ENCODE measurements around the gene CLPSL1. TPM values are rescaled to one million over a fixed set of nuclear protein-coding genes. Genes with fewer than 3 reads are reported as not detected.
A peak's percentile ranks its signal among the peaks of the same experiment; 100 is the strongest.
"Not testable (repeated sequence)": the region's sequence is repeated elsewhere in the genome, so short reads cannot be mapped to it uniquely, and the experiment has no call there.

CLPSL1 gene, protein sequence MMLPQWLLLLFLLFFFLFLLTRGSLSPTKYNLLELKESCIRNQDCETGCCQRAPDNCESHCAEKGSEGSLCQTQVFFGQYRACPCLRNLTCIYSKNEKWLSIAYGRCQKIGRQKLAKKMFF
- total RNA-seq, result not detected in 2 replicates

- DNase-seq (ENCODE audit: low read depth), result no peak
Observed at GRCh38 chr6:35780719-35781118, at the start of gene CLPSL1. TSS of gene CLPSL1 (plus strand) at chr6:35781019. CDS start at chr6:35781111, 92 bp downstream.

- peak; percentile 67 for DNase-seq (ENCODE audit: low read depth)
Observed at GRCh38 chr6:35731414-35731735, 49.4 kb upstream of the CLPSL1 start.

DNA sequence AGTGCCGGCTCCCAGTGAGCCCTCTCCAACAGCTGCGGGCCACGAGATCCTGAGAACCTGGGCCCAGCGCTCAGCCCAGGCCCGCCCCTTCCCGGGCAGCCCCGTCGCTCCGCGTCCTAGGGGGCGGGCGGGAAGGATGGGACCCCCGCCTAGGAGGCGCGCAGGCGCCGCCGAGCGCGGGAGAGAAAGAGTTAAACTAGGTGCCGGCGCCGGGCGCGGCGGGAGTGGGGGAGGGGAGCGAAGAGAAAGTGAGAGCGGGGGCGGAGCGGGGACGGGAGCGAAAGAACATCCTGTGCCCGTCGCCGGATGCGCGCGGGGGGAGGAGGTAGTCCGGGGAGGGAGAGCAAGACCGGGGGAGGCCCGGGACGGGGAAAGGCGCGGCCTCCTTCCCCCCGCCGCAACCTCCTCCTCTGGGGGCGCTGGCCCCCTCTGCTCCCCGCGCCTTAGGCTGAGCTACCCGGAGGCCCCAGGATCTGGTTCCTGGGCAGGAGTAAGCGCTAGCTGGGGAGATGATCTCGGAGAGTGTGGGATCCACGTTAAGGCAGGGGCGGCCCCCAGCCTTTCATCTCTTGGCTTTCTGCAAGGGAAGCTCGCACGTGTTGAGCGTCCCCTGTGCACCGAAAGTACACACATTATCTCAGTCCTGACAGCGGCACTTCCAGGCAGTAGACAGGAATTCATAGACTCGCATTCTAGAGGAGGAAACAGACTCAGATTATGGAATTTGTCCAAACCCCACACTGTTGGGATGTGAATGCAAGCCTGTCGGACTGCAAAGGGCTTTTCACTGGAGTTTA is 48.9 kb upstream of the CLPSL1 start:
- peak; percentile 82 for DNase-seq (ENCODE audit: low read depth)

GRCh38 chr6:35733633-35734032 is 47.2 kb upstream of the CLPSL1 start:
- DNase-seq (ENCODE audit: low read depth), result no peak

DNA sequence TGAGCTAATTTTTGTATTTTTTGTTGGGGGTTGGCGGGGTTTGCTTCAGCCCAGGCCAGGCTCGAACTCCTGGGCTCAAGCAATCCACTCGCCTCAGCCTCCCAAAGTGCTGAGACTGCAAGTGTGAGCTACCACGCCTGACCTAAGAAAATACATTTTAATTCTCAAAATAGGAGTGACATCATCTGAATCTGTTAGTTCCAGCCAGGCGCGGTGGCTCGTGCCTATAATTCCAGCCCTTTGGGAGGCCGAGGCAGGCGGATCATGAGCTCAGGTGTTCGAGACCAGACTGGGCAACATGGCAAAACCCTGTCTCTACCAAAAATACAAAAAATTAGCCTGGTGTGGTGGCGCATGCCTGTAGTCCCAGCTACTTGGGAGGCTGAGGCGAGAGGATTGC is 46.5 kb upstream of the CLPSL1 start:
- DNase-seq (ENCODE audit: low read depth), result not testable (repeated sequence)

DNA sequence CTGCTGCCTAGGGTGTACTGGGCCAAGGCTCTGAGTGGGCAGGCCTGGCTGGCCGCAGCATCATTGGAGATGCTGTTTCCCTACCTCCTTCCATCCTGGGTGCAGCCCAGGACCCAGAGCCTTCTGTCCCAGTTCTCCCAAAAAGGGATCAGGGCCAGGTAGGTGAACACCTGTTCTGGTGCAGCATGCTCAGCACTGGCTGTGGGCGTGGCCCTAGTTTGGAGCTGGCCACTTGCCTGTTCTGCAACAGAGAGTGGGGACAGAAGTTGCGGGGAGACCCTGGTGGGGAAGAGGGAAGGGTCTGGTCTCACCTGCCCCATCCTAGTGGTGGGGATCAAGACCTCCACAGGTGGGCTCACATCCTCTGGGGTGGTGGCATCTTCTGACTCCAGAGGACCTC is 45.4 kb upstream of the CLPSL1 start:
- no peak for DNase-seq (ENCODE audit: low read depth)

DNA sequence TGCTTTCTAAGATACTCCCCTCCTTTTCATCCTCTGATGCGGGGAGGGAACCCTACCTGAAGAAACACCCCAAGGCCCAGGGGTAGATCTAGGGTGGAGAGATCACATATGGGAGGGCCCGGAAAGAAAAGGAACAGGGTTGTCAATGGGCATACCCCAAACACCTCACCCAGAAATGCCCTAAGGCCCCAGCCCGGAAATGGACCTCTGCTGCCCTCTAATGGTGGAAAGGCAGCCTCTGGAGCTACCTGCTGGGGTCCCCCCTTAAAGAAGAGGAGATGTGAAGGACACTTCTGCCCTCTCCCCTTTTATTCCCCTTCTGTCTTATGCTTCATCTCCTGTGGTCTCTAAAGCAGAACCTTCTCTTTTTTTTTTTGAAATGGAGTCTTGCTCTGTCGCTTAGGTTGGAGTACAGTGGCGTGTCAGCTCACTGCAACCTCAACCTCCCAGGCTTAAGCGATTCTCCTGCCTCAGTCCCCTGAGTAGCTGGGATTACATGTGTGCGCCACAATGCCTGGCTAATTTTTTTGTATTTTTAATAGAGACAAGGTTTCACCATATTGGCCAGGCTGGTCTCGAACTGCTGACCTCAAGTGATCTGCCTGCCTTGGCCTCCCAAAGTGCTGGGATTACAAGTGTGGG is 44.4 kb upstream of the CLPSL1 start:
- DNase-seq (ENCODE audit: low read depth), result peak; percentile 33

DNA sequence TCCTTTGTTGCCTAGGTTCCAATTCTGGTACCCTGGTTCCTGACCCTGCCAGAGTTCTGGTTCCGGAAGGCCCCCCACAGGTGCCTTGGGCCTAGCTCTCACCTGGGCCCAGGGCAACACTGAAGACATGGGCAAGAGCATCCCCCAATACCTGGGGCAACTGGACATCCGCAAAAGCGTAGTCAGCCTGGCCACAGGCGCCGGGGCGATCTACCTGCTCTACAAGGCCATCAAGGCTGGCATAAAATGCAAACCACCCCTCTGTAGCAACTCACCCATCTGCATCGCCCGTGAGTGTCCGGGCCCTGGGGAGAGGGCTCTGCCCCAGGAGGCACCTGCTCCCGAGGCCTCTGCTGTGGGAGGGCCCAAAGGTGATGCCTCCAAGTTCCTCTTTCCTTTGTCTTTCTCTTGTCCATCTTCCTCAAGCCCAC is 43.8 kb upstream of the CLPSL1 start, which contains the start of gene ARMC12:
TSS of gene ARMC12 (plus strand) at position 51 of the 431 bp plus-strand sequence. CDS start at position 128, 77 bp downstream.
- DNase-seq (ENCODE audit: low read depth), result no peak

- DNase-seq (ENCODE audit: low read depth), result peak; percentile 84
Observed at GRCh38 chr6:35737413-35738211, 43.2 kb upstream of the CLPSL1 start.

GRCh38 chr6:35739645-35740524 is 40.9 kb upstream of the CLPSL1 start:
- no peak for DNase-seq (ENCODE audit: low read depth)

DNA sequence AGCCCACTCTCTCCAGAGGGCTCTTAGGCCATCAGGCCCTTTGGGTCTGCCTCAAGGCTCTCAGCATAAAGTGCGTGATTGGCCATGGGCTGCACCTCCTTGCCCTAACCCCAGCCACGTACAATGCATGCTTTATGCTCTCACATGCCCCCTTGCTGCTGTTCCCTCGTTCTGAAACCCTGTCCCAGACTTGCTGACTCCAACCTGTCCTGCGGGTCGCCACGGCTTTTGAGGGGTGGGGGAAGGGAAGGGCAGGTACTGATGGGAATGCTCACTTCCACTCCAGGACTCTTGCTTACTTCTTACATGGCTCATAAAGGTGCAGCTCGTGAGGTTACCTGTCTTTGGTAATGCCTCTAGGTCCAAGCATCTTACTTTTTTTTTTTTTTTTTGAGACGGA is 38.0 kb upstream of the CLPSL1 start:
- no peak for DNase-seq (ENCODE audit: low read depth)

DNA sequence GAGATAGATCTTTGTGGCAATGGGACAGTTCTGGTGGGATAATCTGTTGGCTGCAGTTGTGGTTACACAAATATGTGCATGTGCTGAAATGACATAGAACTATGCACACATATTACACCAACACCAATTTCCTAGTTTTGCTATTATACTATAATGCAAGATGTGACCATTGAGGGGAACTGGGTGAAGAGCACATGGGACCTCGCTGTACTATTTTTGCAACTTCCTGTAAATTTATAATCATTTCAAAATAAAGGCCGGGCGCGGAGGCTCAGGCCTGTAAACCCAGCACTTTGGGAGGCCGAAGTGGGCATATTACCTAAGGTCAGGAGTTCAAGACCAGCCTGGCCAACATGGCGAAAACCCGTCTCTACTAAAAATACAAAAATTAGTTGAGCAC is 35.3 kb upstream of the CLPSL1 start:
- DNase-seq (ENCODE audit: low read depth), result no peak

DNA sequence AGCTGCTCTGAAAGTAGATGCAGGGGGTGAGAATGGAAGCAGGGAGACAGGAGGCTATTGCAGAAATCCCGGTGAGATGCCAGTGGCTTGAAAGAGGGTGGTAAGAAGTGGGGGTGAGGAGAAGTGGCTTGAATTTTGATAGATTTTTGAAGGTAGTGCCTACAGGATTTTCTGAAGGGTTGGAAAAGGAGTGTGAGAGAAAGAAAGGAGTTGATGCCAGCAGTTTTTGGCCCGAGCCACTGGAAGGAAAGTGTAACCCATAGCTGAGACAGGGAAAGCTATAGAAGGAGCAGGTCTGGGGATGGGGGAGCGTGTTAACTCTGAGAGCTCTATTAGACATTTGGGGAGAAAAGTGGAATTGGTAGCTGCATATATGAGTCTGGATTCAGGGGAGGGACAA is 34.3 kb upstream of the CLPSL1 start:
- no peak for DNase-seq (ENCODE audit: low read depth)

DNA sequence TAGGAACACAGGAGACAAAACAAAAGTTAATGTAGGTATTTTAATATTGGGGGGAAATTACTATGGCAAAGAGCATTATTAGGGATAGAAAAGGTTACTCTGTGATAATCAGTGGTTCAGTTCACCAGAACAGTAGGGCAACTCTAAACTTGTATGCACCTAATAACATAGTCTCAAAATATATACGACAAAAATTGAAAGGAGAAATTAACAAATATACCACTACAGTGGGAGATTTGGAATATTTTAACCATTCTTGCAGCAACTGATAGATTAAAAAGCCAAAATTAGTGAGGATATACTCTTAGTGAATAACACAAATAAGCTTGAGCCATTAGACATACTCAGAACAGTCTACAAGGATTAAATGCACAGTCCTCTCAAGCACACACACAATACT is 32.9 kb upstream of the CLPSL1 start:
- no peak for DNase-seq (ENCODE audit: low read depth)

- no peak for DNase-seq (ENCODE audit: low read depth)
Observed at GRCh38 chr6:35750557-35750956, 30.3 kb upstream of the CLPSL1 start.

- no peak for DNase-seq (ENCODE audit: low read depth)
Observed at GRCh38 chr6:35751594-35751993, 29.2 kb upstream of the CLPSL1 start.

GRCh38 chr6:35752330-35752729 is 28.5 kb upstream of the CLPSL1 start:
- DNase-seq (ENCODE audit: low read depth), result no peak

DNA sequence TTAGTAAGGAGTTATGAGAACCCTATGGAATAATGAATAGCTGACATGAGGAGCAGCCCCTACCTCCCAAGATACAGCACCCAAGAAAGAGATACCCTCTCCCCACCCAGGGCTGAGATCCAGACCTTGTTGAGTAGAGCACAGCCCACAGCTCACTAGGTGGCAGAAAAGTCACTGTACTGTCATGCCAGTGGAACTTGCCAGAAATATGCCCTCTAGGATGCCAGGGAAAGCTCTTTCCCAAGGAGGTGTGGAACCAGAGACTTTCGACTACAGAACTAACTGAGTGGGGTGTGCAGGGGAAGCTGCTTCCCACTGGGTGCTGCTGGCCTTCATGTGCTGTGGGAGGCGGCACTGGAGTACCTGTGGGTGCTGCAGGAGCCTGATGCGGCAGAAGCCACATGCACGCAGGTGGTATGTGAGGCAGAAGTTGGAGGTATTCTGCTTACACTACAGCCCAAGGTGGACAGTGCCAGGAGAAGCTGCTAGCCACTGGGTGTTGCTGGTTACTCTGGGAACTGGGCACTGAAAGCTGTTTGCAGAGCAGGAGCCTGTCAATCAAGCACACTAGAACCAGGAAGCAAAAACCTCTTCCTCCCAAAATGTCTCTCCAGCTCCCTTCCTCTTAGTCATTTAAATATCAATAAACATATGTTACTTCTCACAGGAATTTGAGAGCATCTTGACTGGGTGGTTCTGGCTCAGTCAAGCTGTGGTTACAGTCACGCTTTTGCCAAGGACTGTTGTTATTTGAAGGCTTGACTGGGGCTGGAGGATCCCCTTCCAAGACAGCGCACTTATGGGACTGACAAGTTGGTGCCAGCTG is 26.2 kb upstream of the CLPSL1 start:
- peak; percentile 18 for DNase-seq (ENCODE audit: low read depth)

GRCh38 chr6:35755278-35755924 is 25.4 kb upstream of the CLPSL1 start:
- DNase-seq (ENCODE audit: low read depth), result no peak

Measured in renal cortical epithelial cell (primary cell).